Neural crest cell (in vitro differentiated cells): ENCODE measurements around the gene B3GLCT. TPM values are rescaled to one million over a fixed set of nuclear protein-coding genes. Genes with fewer than 3 reads are reported as not detected.

Experiments used
- DNase-seq: peaks from one replicate; pipeline ENCODE4 v3.0.0; 2021; ENCODE audit warnings: low read depth, mixed read lengths, low spot score
- H3K27ac Mint-ChIP-seq: one replicate; pipeline ENCODE4 v1.8.0; 2021; ENCODE audit warnings: mild to moderate bottlenecking, mixed read lengths; ENCODE audit not compliant: unreplicated experiment
- H3K27me3 Mint-ChIP-seq: 2 replicates; pipeline ENCODE4 v1.8.0; 2021; ENCODE audit warnings: low read depth, mild to moderate bottlenecking, mixed read lengths
- H3K36me3 Mint-ChIP-seq: 2 replicates; pipeline ENCODE4 v1.8.0; 2021; ENCODE audit warnings: low read depth, mild to moderate bottlenecking, mixed read lengths
- H3K4me1 Mint-ChIP-seq: 2 replicates; pipeline ENCODE4 v1.8.0; 2021; ENCODE audit warnings: mixed read lengths
- H3K4me3 Mint-ChIP-seq: one replicate; pipeline ENCODE4 v1.8.0; 2021; ENCODE audit warnings: mild to moderate bottlenecking, mixed read lengths
- H3K9me3 Mint-ChIP-seq: 2 replicates; pipeline ENCODE4 v1.8.0; 2021; ENCODE audit warnings: mixed read lengths
- CTCF ChIP-seq: fragments of 200-600 bp; sonication (generic); conservative IDR thresholded peaks from 2 replicates; pipeline ENCODE4 v1.5.0; 2021; ENCODE audit warnings: antibody characterized with exemption, mild to moderate bottlenecking
- total RNA-seq: library from RNA; stranded (reverse); gene quantifications from 2 replicates; pipeline ENCODE4 v1.2.1, GENCODE V29; 2021

B3GLCT gene
- total RNA-seq, 1 donor from 2014 or later, result 16.8 TPM

GRCh38 chr13:31276421-31276820, 76.6 kb downstream of the B3GLCT start:
- peaks cover 8% of the 10 kb centered on the region for H3K9me3 Mint-ChIP-seq
- H3K36me3 Mint-ChIP-seq, result peaks cover 47% of the 10 kb centered on the region
- H3K4me3 Mint-ChIP-seq, result no peak overlapping the region
- H3K27me3 Mint-ChIP-seq, result no peaks in the 10 kb centered on the region
- TF ChIP-seq CTCF, result no peak
- peak overlapping the region; percentile 7 for H3K27ac Mint-ChIP-seq
- H3K4me1 Mint-ChIP-seq, result peaks cover 56% of the 10 kb centered on the region
- no peak for DNase-seq

- no peak overlapping the region for H3K27ac Mint-ChIP-seq
- peaks cover 32% of the 10 kb centered on the region for H3K36me3 Mint-ChIP-seq
- no peaks in the 10 kb centered on the region for H3K27me3 Mint-ChIP-seq
- peaks cover 59% of the 10 kb centered on the region for H3K4me1 Mint-ChIP-seq
- TF ChIP-seq CTCF, result no peak
- DNase-seq, result no peak
- no peak overlapping the region for H3K4me3 Mint-ChIP-seq
- H3K9me3 Mint-ChIP-seq, result peaks cover 8% of the 10 kb centered on the region
Observed at GRCh38 chr13:31278869-31279268, 79.1 kb downstream of the B3GLCT start.

GRCh38 chr13:31282741-31283455, 83.1 kb downstream of the B3GLCT start:
- no peak overlapping the region for H3K4me3 Mint-ChIP-seq
- DNase-seq, result no peak
- H3K9me3 Mint-ChIP-seq, result peaks cover 8% of the 10 kb centered on the region
- H3K27me3 Mint-ChIP-seq, result no peaks in the 10 kb centered on the region
- TF ChIP-seq CTCF, result no peak
- H3K4me1 Mint-ChIP-seq, result peaks cover 25% of the 10 kb centered on the region
- peaks cover 28% of the 10 kb centered on the region for H3K36me3 Mint-ChIP-seq
- no peak overlapping the region for H3K27ac Mint-ChIP-seq

GRCh38 chr13:31286930-31287329, 87.2 kb downstream of the B3GLCT start:
- Mint-ChIP-seq H3K27ac (no peak overlapping the region), H3K27me3 (no peaks in the 10 kb centered on the region)

GRCh38 chr13:31301119-31301518, 101.3 kb downstream of the B3GLCT start:
- H3K27me3 Mint-ChIP-seq, result no peaks in the 10 kb centered on the region
- no peak for TF ChIP-seq CTCF
- H3K27ac Mint-ChIP-seq, result no peak overlapping the region
- H3K4me3 Mint-ChIP-seq, result no peak overlapping the region
- H3K36me3 Mint-ChIP-seq, result peaks cover 51% of the 10 kb centered on the region
- H3K4me1 Mint-ChIP-seq, result no peaks in the 10 kb centered on the region
- H3K9me3 Mint-ChIP-seq, result peaks cover 15% of the 10 kb centered on the region
- DNase-seq, result no peak

More at GRCh38 chr13:31286930-31287329, 87.2 kb downstream of the B3GLCT start:
- H3K9me3 Mint-ChIP-seq, result peaks cover 14% of the 10 kb centered on the region
- no peak for DNase-seq
- no peak overlapping the region for H3K4me3 Mint-ChIP-seq
- H3K4me1 Mint-ChIP-seq, result peaks cover 10% of the 10 kb centered on the region
- H3K36me3 Mint-ChIP-seq, result peaks cover 43% of the 10 kb centered on the region
- TF ChIP-seq CTCF, result no peak
